RWPE1 (cell line): ENCODE results near the gene CCSAP.
"Not testable (repeated sequence)": the region's sequence is repeated elsewhere in the genome, so short reads cannot be mapped to it uniquely, and the experiment has no call there.

Experiments used
- CTCF ChIA-PET: fragments of 350-600 bp; sonication (Branson Sonifier 250); formaldehyde crosslinking; extraction: SDS; loops from one replicate; lab custom pipeline; 2021; lab: Yijun Ruan, JAX
- POLR2A ChIA-PET: fragments of 400-600 bp; formaldehyde crosslinking; extraction: SDS; loops from one replicate; lab custom pipeline; 2020; ENCODE audit warnings: antibody characterized with exemption; ENCODE audit not compliant: low non-redundant PET; lab: Yijun Ruan, JAX
- DNase-seq: peaks from one replicate; pipeline ENCODE4 v3.0.0; 2012; ENCODE audit warnings: low spot score
- H3K27ac ChIP-seq: fragments of 450-650 bp; 2 replicates; pipeline ENCODE4 v1.5.1; 2017
- CTCF ChIP-seq: fragments of 450-650 bp; conservative IDR thresholded peaks from 2 replicates; pipeline ENCODE4 v1.5.1; 2017; ENCODE audit warnings: low read depth, mild to moderate bottlenecking

The CCSAP gene

GRCh38 chr1:229334269-229334668 is 8.6 kb downstream of the CCSAP start:
- CTCF ChIA-PET: no interaction called here
- no peak for DNase-seq
- POLR2A ChIA-PET: no interaction called here
- H3K27ac ChIP-seq: no peak overlapping the region
- TF ChIP-seq CTCF: no peak

- POLR2A ChIA-PET: no interaction called here
- no peak overlapping the region for H3K27ac ChIP-seq
- TF ChIP-seq CTCF: no peak
- CTCF ChIA-PET: no interaction called here
- DNase-seq: no peak
Observed at GRCh38 chr1:229328598-229329362, 14.1 kb downstream of the CCSAP start.

- H3K27ac ChIP-seq, CTCF ChIA-PET, DNase-seq, POLR2A ChIA-PET: not testable (repeated sequence)
Observed at GRCh38 chr1:229327765-229328164, 15.1 kb downstream of the CCSAP start.

DNA sequence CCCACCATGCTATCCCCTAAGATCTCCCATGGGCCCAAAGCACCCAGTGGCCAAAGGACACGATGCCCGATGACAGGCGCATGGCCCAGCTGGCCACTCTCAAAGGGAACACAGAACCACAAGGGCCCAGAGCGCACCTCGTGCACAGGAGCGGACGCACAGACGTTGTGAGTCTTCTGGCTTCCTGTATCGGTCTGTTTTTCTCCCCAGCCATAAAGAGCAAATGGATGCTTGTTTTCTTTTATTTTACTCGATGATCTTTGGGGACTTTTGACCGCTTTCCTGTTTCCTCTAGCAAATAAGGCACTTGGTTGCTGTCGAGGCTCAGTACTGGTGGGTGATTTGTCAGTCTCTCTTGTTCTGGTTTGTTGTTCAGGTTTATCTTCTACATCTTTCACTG is 16.2 kb downstream of the CCSAP start:
- CTCF ChIA-PET: interaction anchor here (0.6 kb wide), 1 partner anchor 47 kb away, joined by 3 read pairs; no protein-coding TSS in a partner anchor
- H3K27ac ChIP-seq: no peak overlapping the region

DNA sequence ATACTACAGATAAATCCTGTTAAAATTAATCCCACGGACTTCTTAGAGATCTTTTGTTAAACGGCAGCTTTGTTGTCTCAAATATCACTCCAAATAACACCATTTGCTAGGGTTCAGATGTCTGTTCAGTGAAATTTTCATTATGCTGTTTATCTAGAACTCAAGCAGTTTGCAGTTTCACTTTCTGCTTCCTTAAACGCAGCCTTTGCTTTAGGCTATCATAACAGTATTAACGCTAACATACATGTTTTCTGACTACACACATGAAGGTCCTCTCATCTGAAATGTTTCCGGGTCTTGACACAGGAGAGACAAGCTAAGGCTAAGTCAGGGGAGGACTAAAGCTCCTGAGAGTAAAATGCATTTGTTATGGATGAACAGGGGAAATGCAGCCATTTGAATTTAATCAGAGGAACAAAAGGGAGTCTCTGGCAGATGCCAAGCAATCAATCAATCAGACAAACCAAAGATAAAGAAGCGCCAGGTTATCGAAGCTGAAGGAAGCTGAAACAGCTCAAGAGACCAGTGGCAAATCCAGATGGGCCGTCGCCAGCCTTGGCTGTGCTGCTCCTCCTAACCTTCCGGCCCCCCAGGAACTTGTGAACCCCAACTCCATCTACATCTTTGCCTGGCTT is 16.9 kb downstream of the CCSAP start:
- POLR2A ChIA-PET: no interaction called here
- no peak overlapping the region for H3K27ac ChIP-seq
- no peak for DNase-seq
- CTCF ChIA-PET: no interaction called here
- no peak for TF ChIP-seq CTCF

More for the DNA sequence above, 16.2 kb downstream of the CCSAP start:
- no peak for TF ChIP-seq CTCF
- DNase-seq: no peak
- POLR2A ChIA-PET: no interaction called here

GRCh38 chr1:229325401-229325800 is 17.4 kb downstream of the CCSAP start:
- no peak for TF ChIP-seq CTCF
- no peak for DNase-seq
- ChIA-PET CTCF (no interaction called here), POLR2A (no interaction called here)
- H3K27ac ChIP-seq: no peak overlapping the region

GRCh38 chr1:229323885-229324553 is 18.8 kb downstream of the CCSAP start:
- no peak for DNase-seq
- TF ChIP-seq CTCF: no peak
- CTCF ChIA-PET: no interaction called here
- POLR2A ChIA-PET: no interaction called here
- H3K27ac ChIP-seq: no peak overlapping the region
